ENCODE measurements around the gene CCDC142.

GRCh38 chr2:74510272-74510671 is 27.5 kb upstream of the CCDC142 start:
- no peak for TF ChIP-seq POLR2A (IDR thresholded peaks at IDR 0.05; ENCODE audit: low read length)
- no peak for TF ChIP-seq GATA1 (IDR thresholded peaks at IDR 0.05; ENCODE audit: low read depth, low read length)
